Parathyroid adenoma (tissue), 2 donors: Measurements from ENCODE around the gene MLLT1.

ENCODE experiments used
- H2AFZ ChIP-seq: fragments of 300-600 bp; sonication (generic); one replicate; pipeline ENCODE4 v1.7.0; 2017; ENCODE audit warnings: antibody characterized with exemption, mild to moderate bottlenecking
- H3K27ac ChIP-seq: fragments of 300-600 bp; sonication (generic); one replicate; pipeline ENCODE4 v1.7.0; 2017
- H3K27me3 ChIP-seq: fragments of 300-600 bp; sonication (generic); one replicate; pipeline ENCODE4 v1.7.0; 2017; ENCODE audit warnings: low read length; ENCODE audit not compliant: control insufficient read depth, insufficient read depth
- H3K36me3 ChIP-seq: fragments of 300-600 bp; sonication (generic); one replicate; pipeline ENCODE4 v1.7.0; 2017; ENCODE audit warnings: low read length; ENCODE audit not compliant: control insufficient read depth, insufficient read depth
- H3K4me1 ChIP-seq: fragments of 300-600 bp; sonication (generic); one replicate; pipeline ENCODE4 v1.7.0; 2017; ENCODE audit warnings: control low read depth
- H3K4me2 ChIP-seq: fragments of 300-600 bp; sonication (generic); one replicate; pipeline ENCODE4 v1.7.0; 2017; ENCODE audit warnings: low read length
- H3K4me3 ChIP-seq: fragments of 300-600 bp; sonication (generic); one replicate; pipeline ENCODE4 v1.7.0; 2017; ENCODE audit warnings: low read depth, low read length
- H3K79me2 ChIP-seq: fragments of 300-600 bp; sonication (generic); one replicate; pipeline ENCODE4 v1.7.0; 2017; ENCODE audit warnings: control low read depth
- H3K9ac ChIP-seq: fragments of 300-600 bp; sonication (generic); one replicate; pipeline ENCODE4 v1.7.0; 2017; ENCODE audit warnings: mild to moderate bottlenecking
- H3K9me3 ChIP-seq: fragments of 300-600 bp; sonication (generic); one replicate; pipeline ENCODE4 v1.7.0; 2017; ENCODE audit warnings: low read length; ENCODE audit not compliant: control insufficient read depth
- TF ChIP-seq, protein P1 (sequence below): fragments of 300-600 bp; sonication (generic); IDR thresholded peaks from one replicate; pipeline ENCODE4 v1.7.0; 2017; ENCODE audit warnings: antibody characterized with exemption, mild to moderate bottlenecking
- donor health status: primary hyperparathyroidism.

The MLLT1 gene

DNA sequence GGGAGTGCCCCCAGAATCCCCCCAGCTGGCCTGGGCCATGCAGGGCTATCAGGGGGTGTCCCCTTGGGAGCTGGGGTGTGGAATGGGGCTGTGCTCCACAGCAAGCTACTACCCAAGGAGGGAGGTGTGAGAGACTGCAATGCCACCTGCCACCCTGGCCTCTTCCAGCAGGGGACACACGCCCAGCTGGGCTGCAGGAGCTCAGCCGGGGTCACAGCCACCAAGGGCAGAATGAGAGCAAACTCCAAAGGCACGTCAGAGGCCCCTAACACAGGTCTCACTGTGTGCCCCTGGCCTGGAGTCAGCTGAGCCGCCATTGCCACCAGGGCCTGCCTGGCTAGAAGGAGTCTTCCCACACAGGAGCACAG lies 55.5 kb downstream of the MLLT1 start:
- TF ChIP-seq, protein P1, sequence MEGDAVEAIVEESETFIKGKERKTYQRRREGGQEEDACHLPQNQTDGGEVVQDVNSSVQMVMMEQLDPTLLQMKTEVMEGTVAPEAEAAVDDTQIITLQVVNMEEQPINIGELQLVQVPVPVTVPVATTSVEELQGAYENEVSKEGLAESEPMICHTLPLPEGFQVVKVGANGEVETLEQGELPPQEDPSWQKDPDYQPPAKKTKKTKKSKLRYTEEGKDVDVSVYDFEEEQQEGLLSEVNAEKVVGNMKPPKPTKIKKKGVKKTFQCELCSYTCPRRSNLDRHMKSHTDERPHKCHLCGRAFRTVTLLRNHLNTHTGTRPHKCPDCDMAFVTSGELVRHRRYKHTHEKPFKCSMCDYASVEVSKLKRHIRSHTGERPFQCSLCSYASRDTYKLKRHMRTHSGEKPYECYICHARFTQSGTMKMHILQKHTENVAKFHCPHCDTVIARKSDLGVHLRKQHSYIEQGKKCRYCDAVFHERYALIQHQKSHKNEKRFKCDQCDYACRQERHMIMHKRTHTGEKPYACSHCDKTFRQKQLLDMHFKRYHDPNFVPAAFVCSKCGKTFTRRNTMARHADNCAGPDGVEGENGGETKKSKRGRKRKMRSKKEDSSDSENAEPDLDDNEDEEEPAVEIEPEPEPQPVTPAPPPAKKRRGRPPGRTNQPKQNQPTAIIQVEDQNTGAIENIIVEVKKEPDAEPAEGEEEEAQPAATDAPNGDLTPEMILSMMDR, result no peak
- H3K4me3 ChIP-seq, result no peak overlapping the region
- no peaks in the 10 kb centered on the region for H3K9me3 ChIP-seq
- H3K36me3 ChIP-seq, result no peaks in the 10 kb centered on the region
- H3K27ac ChIP-seq, result peak overlapping the region; percentile 2
- H3K4me2 ChIP-seq, result no peak overlapping the region
- peaks cover 14% of the 10 kb centered on the region for H3K4me1 ChIP-seq
- H2AFZ ChIP-seq, result no peak overlapping the region
- H3K27me3 ChIP-seq, result no peaks in the 10 kb centered on the region
- H3K9ac ChIP-seq, result no peak overlapping the region
- H3K79me2 ChIP-seq, result peaks cover 67% of the 10 kb centered on the region

- Histone ChIP-seq H3K36me3 (no peaks in the 10 kb centered on the region), H3K9ac (no peak overlapping the region), H3K79me2 (peaks cover 64% of the 10 kb centered on the region), H3K27me3 (no peaks in the 10 kb centered on the region), H3K4me2 (no peak overlapping the region), H3K27ac (peak overlapping the region; percentile 2), H3K4me3 (no peak overlapping the region), H3K9me3 (no peaks in the 10 kb centered on the region), H2AFZ (no peak overlapping the region), H3K4me1 (peaks cover 14% of the 10 kb centered on the region)
- TF ChIP-seq, protein P1, result peak; percentile 31
These were observed 56.1 kb downstream of the MLLT1 start for GRCh38 chr19:6223461-6224307.

DNA sequence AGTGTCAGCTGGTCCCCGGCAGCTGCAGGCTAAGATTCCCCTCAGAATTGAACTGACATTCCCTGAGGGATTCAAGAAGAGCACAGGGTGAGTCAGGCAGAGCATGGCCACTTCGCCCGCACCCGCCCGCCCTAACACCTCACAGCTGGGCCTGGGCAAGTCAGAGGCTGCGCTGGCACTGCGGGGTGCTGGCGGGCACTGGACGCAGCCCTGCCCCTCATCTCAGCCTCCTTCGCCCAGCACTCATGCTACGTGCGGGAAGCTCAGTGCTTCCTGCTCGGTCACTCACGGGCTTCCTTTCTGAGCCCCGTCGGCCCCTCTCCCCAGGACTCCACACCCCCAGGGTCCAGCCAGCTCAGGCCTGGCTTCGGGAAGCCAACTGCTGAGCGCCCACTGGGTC lies 56.9 kb downstream of the MLLT1 start:
- TF ChIP-seq, protein P1, result no peak
- H3K4me2 ChIP-seq, result no peak overlapping the region
- no peak overlapping the region for H3K9ac ChIP-seq
- no peak overlapping the region for H3K27ac ChIP-seq
- peaks cover 59% of the 10 kb centered on the region for H3K79me2 ChIP-seq
- H2AFZ ChIP-seq, result no peak overlapping the region
- H3K36me3 ChIP-seq, result no peaks in the 10 kb centered on the region
- no peaks in the 10 kb centered on the region for H3K27me3 ChIP-seq
- no peaks in the 10 kb centered on the region for H3K9me3 ChIP-seq
- peaks cover 14% of the 10 kb centered on the region for H3K4me1 ChIP-seq
- H3K4me3 ChIP-seq, result no peak overlapping the region

DNA sequence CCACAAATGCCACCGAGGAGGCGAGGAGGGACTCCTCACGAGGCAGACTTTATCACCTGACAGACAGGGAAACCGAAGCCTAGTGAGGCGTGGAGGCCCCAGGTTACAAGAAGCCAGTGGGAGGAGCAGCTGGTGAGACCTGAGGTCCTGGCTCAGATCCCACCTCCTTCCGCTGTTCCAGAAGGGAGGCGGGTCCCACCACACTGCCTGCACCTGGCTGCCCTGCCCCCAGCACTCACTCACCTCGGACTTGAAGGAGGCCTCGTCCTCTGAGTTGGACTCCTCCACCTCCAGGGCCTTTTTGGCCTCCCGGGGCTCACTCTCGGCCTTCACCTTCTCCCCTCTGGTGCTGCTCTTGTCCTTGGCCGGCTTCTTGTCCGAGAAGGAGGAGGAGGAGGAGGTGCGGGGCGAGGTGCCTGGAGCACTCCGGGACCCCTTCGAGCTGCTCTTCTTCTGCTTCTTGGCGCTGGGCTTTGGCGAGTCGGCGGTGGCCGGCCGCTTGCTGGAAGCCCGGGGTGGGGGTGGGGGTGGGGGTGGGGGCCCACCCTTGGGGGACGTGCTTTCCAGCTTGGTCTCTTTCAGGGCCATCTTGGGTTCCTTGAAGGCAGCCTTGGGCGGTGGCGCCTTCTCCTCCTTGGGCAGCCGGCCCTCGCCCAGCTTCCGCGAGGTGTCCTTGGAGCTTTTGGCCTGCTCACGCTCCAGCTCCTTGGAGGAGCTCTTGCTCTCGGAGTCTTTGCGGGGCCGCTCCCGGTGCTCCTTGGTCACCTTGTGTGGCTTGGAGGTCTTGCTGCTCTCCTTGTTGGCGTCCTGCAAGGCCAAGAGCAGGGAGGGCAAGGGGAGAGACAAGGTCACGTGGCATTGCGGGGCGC lies 57.7 kb downstream of the MLLT1 start:
- Histone ChIP-seq H2AFZ (no peak overlapping the region), H3K79me2 (peaks cover 52% of the 10 kb centered on the region), H3K36me3 (no peaks in the 10 kb centered on the region), H3K27ac (no peak overlapping the region), H3K9me3 (no peaks in the 10 kb centered on the region), H3K27me3 (no peaks in the 10 kb centered on the region), H3K4me2 (no peak overlapping the region), H3K4me1 (peaks cover 18% of the 10 kb centered on the region), H3K4me3 (no peak overlapping the region), H3K9ac (no peak overlapping the region)
- TF ChIP-seq, protein P1, result no peak
